HEK293 (cell line): ENCODE results near the gene UCHL1.

ENCODE experiments used
- CTCF ChIA-PET: fragments of 350-600 bp; formaldehyde crosslinking; extraction: SDS; loops from one replicate; lab custom pipeline; 2021; ENCODE audit warnings: antibody characterized with exemption; lab: Yijun Ruan, JAX
- POLR2A ChIA-PET: fragments of 300-600 bp; formaldehyde crosslinking; extraction: SDS; loops from one replicate; lab custom pipeline; 2020; ENCODE audit warnings: antibody characterized with exemption, inconsistent platforms; lab: Yijun Ruan, JAX
- H3K27ac ChIP-seq: fragments of 200-500 bp; sonication (Bioruptor generic); 2 replicates; pipeline ENCODE4 v1.5.1; 2014; ENCODE audit warnings: low read depth, low read length, control low read depth, inconsistent platforms; ENCODE audit errors: extremely low read depth
- H3K36me3 ChIP-seq, 2 experiments: fragments of 200-500 bp in 1 of 2; sonication (Bioruptor generic) in 1 of 2; 1 replicate in 1 of 2; 2 replicates in 1 of 2; pipeline ENCODE4 v1.5.1; 2014 to 2017; ENCODE audit warnings: inconsistent platforms in 2 of 2, low read length in 2 of 2; ENCODE audit not compliant: control insufficient read depth in 2 of 2, insufficient read depth in 1 of 2
- H3K4me1 ChIP-seq: fragments of 200-500 bp; sonication (Bioruptor generic); 2 replicates; pipeline ENCODE4 v1.5.1; 2014; ENCODE audit warnings: mild to moderate bottlenecking, low read length, inconsistent platforms; ENCODE audit not compliant: control insufficient read depth, insufficient read depth
- H3K4me3 ChIP-seq: 2 replicates; pipeline ENCODE4 v1.5.1; 2011; ENCODE audit warnings: low read depth, mild to moderate bottlenecking, control low read depth, low read length, moderate library complexity
- H3K9me3 ChIP-seq: fragments of 200-500 bp; sonication (Bioruptor generic); 2 replicates; pipeline ENCODE4 v1.5.1; 2014; ENCODE audit warnings: low read depth, low read length, inconsistent platforms; ENCODE audit not compliant: control insufficient read depth, insufficient read depth
- BCL11A ChIP-seq: fragments of 450-650 bp; formaldehyde crosslinking; IDR thresholded peaks from 2 replicates; pipeline ENCODE4 v1.5.1; 2016; ENCODE audit warnings: low read depth, missing biosample characterization, missing genetic modification characterization
- EGR2 ChIP-seq: fragments of 450-650 bp; formaldehyde crosslinking; IDR thresholded peaks from 2 replicates; pipeline ENCODE4 v1.5.1; 2016; ENCODE audit warnings: low read depth, missing biosample characterization, missing genetic modification characterization
- FEZF1 ChIP-seq: fragments of 450-650 bp; formaldehyde crosslinking; IDR thresholded peaks from 2 replicates; pipeline ENCODE4 v1.5.1; 2016; ENCODE audit warnings: missing biosample characterization, missing genetic modification characterization
- GLIS1 ChIP-seq: fragments of 450-650 bp; formaldehyde crosslinking; IDR thresholded peaks from 2 replicates; pipeline ENCODE4 v1.5.1; 2016; ENCODE audit warnings: missing biosample characterization, missing genetic modification characterization
- GLIS2 ChIP-seq: fragments of 450-650 bp; formaldehyde crosslinking; IDR thresholded peaks from 2 replicates; pipeline ENCODE4 v1.5.1; 2016; ENCODE audit warnings: missing biosample characterization, missing genetic modification characterization
- MEIS1 ChIP-seq: sonication (generic); formaldehyde crosslinking; IDR thresholded peaks from 2 replicates; pipeline ENCODE4 v1.8.1; 2022; ENCODE audit warnings: missing genetic modification reagents, mild to moderate bottlenecking, borderline replicate concordance
- MZF1 ChIP-seq: fragments of 450-650 bp; formaldehyde crosslinking; IDR thresholded peaks from 2 replicates; pipeline ENCODE4 v1.5.1; 2017; ENCODE audit warnings: missing biosample characterization, missing genetic modification characterization, borderline replicate concordance
- SP7 ChIP-seq: fragments of 450-650 bp; formaldehyde crosslinking; IDR thresholded peaks from 2 replicates; pipeline ENCODE4 v1.5.1; 2016; ENCODE audit warnings: missing biosample characterization, missing genetic modification characterization
- ZBTB20 ChIP-seq: fragments of 450-650 bp; formaldehyde crosslinking; IDR thresholded peaks from 2 replicates; pipeline ENCODE4 v1.5.1; 2016; ENCODE audit warnings: missing biosample characterization, missing genetic modification characterization
- ZBTB8A ChIP-seq: fragments of 450-650 bp; formaldehyde crosslinking; IDR thresholded peaks from 2 replicates; pipeline ENCODE4 v1.5.1; 2016; ENCODE audit warnings: missing biosample characterization, missing genetic modification characterization
- ZFHX2 ChIP-seq: fragments of 450-650 bp; formaldehyde crosslinking; conservative IDR thresholded peaks from 2 replicates; pipeline ENCODE4 v1.5.1; 2016; ENCODE audit warnings: missing biosample characterization, missing genetic modification characterization
- ZFP69B ChIP-seq: fragments of 450-650 bp; formaldehyde crosslinking; IDR thresholded peaks from 2 replicates; pipeline ENCODE4 v1.5.1; 2016; ENCODE audit warnings: missing biosample characterization, missing genetic modification characterization
- ZNF10 ChIP-seq: fragments of 450-650 bp; formaldehyde crosslinking; IDR thresholded peaks from 2 replicates; pipeline ENCODE4 v1.5.1; 2017; ENCODE audit warnings: missing biosample characterization, missing genetic modification characterization
- ZNF121 ChIP-seq: fragments of 450-650 bp; formaldehyde crosslinking; IDR thresholded peaks from 2 replicates; pipeline ENCODE4 v1.5.1; 2016; ENCODE audit warnings: missing biosample characterization, missing genetic modification characterization
- ZNF133 ChIP-seq: fragments of 450-650 bp; formaldehyde crosslinking; IDR thresholded peaks from 2 replicates; pipeline ENCODE4 v1.5.1; 2016; ENCODE audit warnings: missing biosample characterization, missing genetic modification characterization
- ZNF169 ChIP-seq: fragments of 450-650 bp; formaldehyde crosslinking; IDR thresholded peaks from 2 replicates; pipeline ENCODE4 v1.5.1; 2016; ENCODE audit warnings: missing biosample characterization, missing genetic modification characterization
- ZNF354C ChIP-seq: fragments of 450-650 bp; formaldehyde crosslinking; IDR thresholded peaks from 2 replicates; pipeline ENCODE4 v1.5.1; 2016; ENCODE audit warnings: missing biosample characterization, missing genetic modification characterization, low read depth, borderline replicate concordance
- ZNF423 ChIP-seq: fragments of 450-650 bp; formaldehyde crosslinking; IDR thresholded peaks from 2 replicates; pipeline ENCODE4 v1.5.1; 2016; ENCODE audit warnings: missing biosample characterization, missing genetic modification characterization
- ZNF560 ChIP-seq: fragments of 450-650 bp; formaldehyde crosslinking; IDR thresholded peaks from 2 replicates; pipeline ENCODE4 v1.5.1; 2017; ENCODE audit warnings: missing biosample characterization, missing genetic modification characterization, borderline replicate concordance
- ZNF585B ChIP-seq: fragments of 450-650 bp; formaldehyde crosslinking; IDR thresholded peaks from 2 replicates; pipeline ENCODE4 v1.5.1; 2016; ENCODE audit warnings: missing biosample characterization, missing genetic modification characterization
- ZNF654 ChIP-seq: fragments of 450-650 bp; formaldehyde crosslinking; IDR thresholded peaks from 2 replicates; pipeline ENCODE4 v1.5.1; 2016; ENCODE audit warnings: low read depth, missing biosample characterization, missing genetic modification characterization
- ZNF776 ChIP-seq: fragments of 450-650 bp; formaldehyde crosslinking; IDR thresholded peaks from 2 replicates; pipeline ENCODE4 v1.5.0; 2017; ENCODE audit warnings: missing biosample characterization, missing genetic modification characterization, borderline replicate concordance
- TF ChIP-seq, protein P1 (sequence below): fragments of 450-650 bp; formaldehyde crosslinking; IDR thresholded peaks from 2 replicates; pipeline ENCODE4 v1.5.1; 2016; ENCODE audit warnings: missing biosample characterization, missing genetic modification characterization
- TF ChIP-seq, protein P2 (sequence below): fragments of 450-650 bp; formaldehyde crosslinking; IDR thresholded peaks from 2 replicates; pipeline ENCODE4 v1.5.1; 2016; ENCODE audit warnings: missing biosample characterization, missing genetic modification characterization, borderline replicate concordance

Gene UCHL1

DNA sequence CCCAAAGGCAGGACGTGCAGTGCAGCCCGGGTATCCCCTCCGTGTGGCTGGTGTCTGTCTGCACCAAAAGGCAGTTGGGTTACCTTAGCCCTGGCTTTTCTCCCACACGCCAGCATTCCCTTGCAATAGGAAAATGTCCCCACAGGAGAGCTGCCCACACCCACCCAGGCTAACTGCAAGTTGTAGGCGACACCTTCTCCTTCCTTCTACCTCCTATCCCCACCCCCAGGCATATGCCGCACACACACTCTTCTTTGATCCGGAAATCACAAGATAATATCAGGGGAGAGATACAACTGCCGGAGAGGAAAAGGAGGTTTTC lies 41.9 kb upstream of the UCHL1 start (continued):
- TF ChIP-seq, protein P1, sequence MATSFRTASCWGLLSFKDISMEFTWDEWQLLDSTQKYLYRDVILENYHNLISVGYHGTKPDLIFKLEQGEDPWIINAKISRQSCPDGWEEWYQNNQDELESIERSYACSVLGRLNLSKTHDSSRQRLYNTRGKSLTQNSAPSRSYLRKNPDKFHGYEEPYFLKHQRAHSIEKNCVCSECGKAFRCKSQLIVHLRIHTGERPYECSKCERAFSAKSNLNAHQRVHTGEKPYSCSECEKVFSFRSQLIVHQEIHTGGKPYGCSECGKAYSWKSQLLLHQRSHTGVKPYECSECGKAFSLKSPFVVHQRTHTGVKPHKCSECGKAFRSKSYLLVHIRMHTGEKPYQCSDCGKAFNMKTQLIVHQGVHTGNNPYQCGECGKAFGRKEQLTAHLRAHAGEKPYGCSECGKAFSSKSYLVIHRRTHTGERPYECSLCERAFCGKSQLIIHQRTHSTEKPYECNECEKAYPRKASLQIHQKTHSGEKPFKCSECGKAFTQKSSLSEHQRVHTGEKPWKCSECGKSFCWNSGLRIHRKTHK: no peak
- no peak for TF ChIP-seq MZF1 (tag by site-specific recombination)
- no peak for TF ChIP-seq SP7 (tag by site-specific recombination)
- peak; percentile 88 for TF ChIP-seq ZFHX2 (tag by site-specific recombination)
- TF ChIP-seq ZNF354C (tag by site-specific recombination): no peak
- TF ChIP-seq ZNF654 (tag by site-specific recombination): 0 out of 2 replicates have a peak, but pooled peaks have one; percentile 1

DNA sequence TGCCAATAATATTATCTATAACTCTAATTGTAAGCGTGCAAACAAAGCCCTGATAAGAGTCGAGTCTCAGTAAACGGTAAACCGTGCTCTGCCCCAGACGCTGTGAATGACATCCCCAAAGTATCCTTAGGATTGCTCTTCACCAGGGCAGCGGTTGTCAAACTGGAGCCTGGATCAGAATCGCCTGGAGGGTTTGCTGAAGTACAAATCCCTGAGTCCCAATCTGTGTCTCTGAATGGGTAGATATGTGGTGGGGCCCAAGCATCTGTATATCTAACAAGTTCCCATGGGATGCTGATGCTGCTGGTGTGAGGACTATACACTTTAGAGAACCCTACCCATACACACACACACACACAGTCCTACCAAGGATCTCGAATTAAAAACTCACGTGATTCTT lies 41.6 kb upstream of the UCHL1 start:
- ChIA-PET POLR2A (interaction anchor here (1.1 to 2.4 kb wide), 3 partner anchors 39 to 71 kb away, joined by 3 to 25 read pairs (median 3); partner anchors contain the start of gene UCHL1), CTCF (interaction anchor here (0.7 to 4.0 kb wide), 4 partner anchors 10 to 293 kb away, joined by 3 to 57 read pairs (median 6); no protein-coding TSS in a partner anchor)
- Histone ChIP-seq H3K36me3 (no peaks in the 10 kb centered on the region), H3K9me3 (no peaks in the 10 kb centered on the region), H3K4me3 (no peak overlapping the region), H3K27ac (no peak overlapping the region), H3K4me1 (no peaks in the 10 kb centered on the region)
- no peak for TF ChIP-seq FEZF1 (tag by site-specific recombination)
- no peak for TF ChIP-seq BCL11A
- no peak for TF ChIP-seq ZNF169 (tag by site-specific recombination)
- TF ChIP-seq ZBTB20 (tag by site-specific recombination): peak; percentile 90

DNA sequence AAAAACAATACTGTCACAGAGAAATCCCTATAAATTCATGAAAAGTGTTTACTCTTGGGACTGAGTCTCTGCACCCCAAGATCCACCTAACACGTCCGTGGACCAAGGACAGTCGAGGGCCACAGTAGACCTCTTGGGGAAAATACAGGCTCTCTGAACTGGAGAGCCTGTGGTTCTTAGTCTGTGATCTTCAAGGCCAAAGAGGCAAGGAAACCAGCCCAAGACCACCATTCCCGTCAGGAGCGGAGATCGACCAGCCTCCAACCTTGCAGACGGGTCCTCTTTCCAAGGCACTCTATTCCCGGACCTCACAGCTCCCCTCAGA lies 40.8 kb upstream of the UCHL1 start:
- CTCF ChIA-PET: interaction anchor here (0.6 to 2.0 kb wide), 9 partner anchors 11 to 292 kb away, joined by 3 to 9 read pairs (median 6); no protein-coding TSS in a partner anchor
- peak overlapping the region; percentile 66 for H3K4me3 ChIP-seq
- H3K27ac ChIP-seq: peak overlapping the region; percentile 60; the same call in 1 of the 2 replicates
- POLR2A ChIA-PET: interaction anchor here (1.2 to 2.4 kb wide), 3 partner anchors 11 to 72 kb away, joined by 3 to 25 read pairs (median 5); partner anchors contain the start of gene UCHL1
- no peak for TF ChIP-seq EGR2 (tag by site-specific recombination)
- peak; percentile 31; the same call in 1 of the 2 replicates for TF ChIP-seq GLIS1 (tag by site-specific recombination)
- no peak for TF ChIP-seq ZNF423 (tag by site-specific recombination)
- peak; percentile 63; the same call in 1 of the 2 replicates for TF ChIP-seq GLIS2 (tag by site-specific recombination)
- TF ChIP-seq ZNF121: no peak
- TF ChIP-seq ZFP69B (tag by site-specific recombination): no peak
- TF ChIP-seq ZBTB8A (tag by site-specific recombination): no peak
- no peak for TF ChIP-seq ZNF10
- no peak for TF ChIP-seq ZNF776
- no peak for TF ChIP-seq ZNF133
- TF ChIP-seq MEIS1: no peak
- TF ChIP-seq, protein P2, sequence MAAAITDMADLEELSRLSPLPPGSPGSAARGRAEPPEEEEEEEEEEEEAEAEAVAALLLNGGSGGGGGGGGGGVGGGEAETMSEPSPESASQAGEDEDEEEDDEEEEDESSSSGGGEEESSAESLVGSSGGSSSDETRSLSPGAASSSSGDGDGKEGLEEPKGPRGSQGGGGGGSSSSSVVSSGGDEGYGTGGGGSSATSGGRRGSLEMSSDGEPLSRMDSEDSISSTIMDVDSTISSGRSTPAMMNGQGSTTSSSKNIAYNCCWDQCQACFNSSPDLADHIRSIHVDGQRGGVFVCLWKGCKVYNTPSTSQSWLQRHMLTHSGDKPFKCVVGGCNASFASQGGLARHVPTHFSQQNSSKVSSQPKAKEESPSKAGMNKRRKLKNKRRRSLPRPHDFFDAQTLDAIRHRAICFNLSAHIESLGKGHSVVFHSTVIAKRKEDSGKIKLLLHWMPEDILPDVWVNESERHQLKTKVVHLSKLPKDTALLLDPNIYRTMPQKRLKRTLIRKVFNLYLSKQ (tag by site-specific recombination): no peak
- no peak for TF ChIP-seq ZNF560 (tag by site-specific recombination)
- TF ChIP-seq ZNF585B: no peak
- H3K36me3 ChIP-seq: no peaks in the 10 kb centered on the region
- no peaks in the 10 kb centered on the region for H3K4me1 ChIP-seq
- no peaks in the 10 kb centered on the region for H3K9me3 ChIP-seq
